ENCODE data around the gene LRRC47. TPM values are rescaled to one million over a fixed set of nuclear protein-coding genes. Genes with fewer than 3 reads are reported as not detected.

LRRC47 gene
- total RNA-seq (10 to 100 TPM; 42.6 to 50.5 TPM), polyA plus RNA-seq (36.9 TPM)

- peak within 1 kb of the TSS; percentile 69 for H3K27ac ChIP-seq (ENCODE audit: low read depth, low read length)
- peaks cover 37 to 54% (median 46%) of the 10 kb centered on the region in 3 donors for H3K4me1 Mint-ChIP-seq
- H3K36me3 ChIP-seq (ENCODE audit: insufficient read depth, low read length): peaks cover 11% of the 10 kb centered on the region
- no peaks in the 10 kb centered on the region for H3K27me3 ChIP-seq (ENCODE audit: insufficient read depth, low read length, poor library complexity, severe bottlenecking)
- no peaks in the 10 kb centered on the region for H3K9me3 ChIP-seq (ENCODE audit: low read length)
- ChIA-PET POLR2A (interaction anchor here (1.0 to 1.3 kb wide), 2 partner anchors 61 to 103 kb away, joined by 3 read pairs; partner anchors contain the start of genes C1orf174 and DFFB), CTCF (interaction anchor here (0.7 to 0.9 kb wide), 3 partner anchors 20 to 26 kb away, joined by 3 read pairs; no protein-coding TSS in a partner anchor)
- H3K4me1 ChIP-seq (ENCODE audit: insufficient read depth, low read length): peaks cover 34% of the 10 kb centered on the region
- no peaks in the 10 kb centered on the region for H3K9me3 Mint-ChIP-seq
- peak within 1 kb of the TSS; percentile 88 to 97 (median 95) for H3K4me3 Mint-ChIP-seq
- DNase-seq: peak; percentile 91 to 96 (median 91)
- peak within 1 kb of the TSS; percentile 74 to 98 (median 97) for H3K27ac Mint-ChIP-seq
- H3K36me3 Mint-ChIP-seq: peaks cover 2 to 26% (median 4%) of the 10 kb centered on the region in 3 donors
- H3K4me3 ChIP-seq (ENCODE audit: low read length): peak within 1 kb of the TSS; percentile 66
- peaks cover 12 to 18% of the 10 kb centered on the region in 2 donors for H3K27me3 Mint-ChIP-seq
Observed at GRCh38 chr1:3796215-3797061, at the start of gene LRRC47. Gene LRRC47 (minus strand): TSS chr1:3796498. CDS start chr1:3796476, 22 bp downstream.

GRCh38 chr1:3842912-3843311, 46.6 kb upstream of the LRRC47 start:
- no peak overlapping the region for H3K27ac Mint-ChIP-seq
- H3K9me3 Mint-ChIP-seq: no peaks in the 10 kb centered on the region
- ChIA-PET CTCF (no interaction called here), POLR2A (no interaction called here)
- H3K4me1 Mint-ChIP-seq: no peaks in the 10 kb centered on the region
- H3K4me3 ChIP-seq (ENCODE audit: low read length): no peak overlapping the region
- no peaks in the 10 kb centered on the region for H3K4me1 ChIP-seq (ENCODE audit: insufficient read depth, low read length)
- no peak overlapping the region for H3K4me3 Mint-ChIP-seq
- H3K27ac ChIP-seq (ENCODE audit: low read depth, low read length): no peak overlapping the region
- no peaks in the 10 kb centered on the region for H3K27me3 Mint-ChIP-seq
- no peak for DNase-seq
- peaks cover 15% of the 10 kb centered on the region for H3K36me3 ChIP-seq (ENCODE audit: insufficient read depth, low read length)
- no peaks in the 10 kb centered on the region for H3K9me3 ChIP-seq (ENCODE audit: low read length)
- H3K36me3 Mint-ChIP-seq: peaks cover 22 to 81% (median 33%) of the 10 kb centered on the region in 3 donors
- no peaks in the 10 kb centered on the region for H3K27me3 ChIP-seq (ENCODE audit: insufficient read depth, low read length, poor library complexity, severe bottlenecking)

GRCh38 chr1:3841491-3841890, 45.2 kb upstream of the LRRC47 start:
- Mint-ChIP-seq H3K27ac (peak overlapping the region in 1 of 8 donors; percentile 57), H3K4me1 (no peaks in the 10 kb centered on the region), H3K9me3 (peaks cover 0 to 4% (median 0%) of the 10 kb centered on the region in 5 donors), H3K4me3 (no peak overlapping the region), H3K36me3 (peaks cover 30 to 82% (median 36%) of the 10 kb centered on the region in 3 donors), H3K27me3 (no peaks in the 10 kb centered on the region)
- Histone ChIP-seq H3K4me3 (ENCODE audit: low read length) (no peak overlapping the region), H3K36me3 (ENCODE audit: insufficient read depth, low read length) (peaks cover 26% of the 10 kb centered on the region), H3K27me3 (ENCODE audit: insufficient read depth, low read length, poor library complexity, severe bottlenecking) (no peaks in the 10 kb centered on the region), H3K9me3 (ENCODE audit: low read length) (no peaks in the 10 kb centered on the region), H3K27ac (ENCODE audit: low read depth, low read length) (no peak overlapping the region), H3K4me1 (ENCODE audit: insufficient read depth, low read length) (no peaks in the 10 kb centered on the region)
- ChIA-PET CTCF (no interaction called here), POLR2A (no interaction called here)
- DNase-seq: no peak

GRCh38 chr1:3838788-3839187, 42.5 kb upstream of the LRRC47 start:
- DNase-seq: no peak
- H3K4me3 ChIP-seq (ENCODE audit: low read length): no peak overlapping the region
- Mint-ChIP-seq H3K4me1 (no peaks in the 10 kb centered on the region), H3K9me3 (peaks cover 0 to 4% (median 0%) of the 10 kb centered on the region in 5 donors), H3K4me3 (no peak overlapping the region), H3K27ac (no peak overlapping the region), H3K36me3 (peaks cover 29 to 85% (median 40%) of the 10 kb centered on the region in 3 donors), H3K27me3 (no peaks in the 10 kb centered on the region)
- no peaks in the 10 kb centered on the region for H3K27me3 ChIP-seq (ENCODE audit: insufficient read depth, low read length, poor library complexity, severe bottlenecking)
- H3K9me3 ChIP-seq (ENCODE audit: low read length): no peaks in the 10 kb centered on the region
- ChIA-PET CTCF (no interaction called here), POLR2A (no interaction called here)
- H3K4me1 ChIP-seq (ENCODE audit: insufficient read depth, low read length): no peaks in the 10 kb centered on the region
- H3K36me3 ChIP-seq (ENCODE audit: insufficient read depth, low read length): peaks cover 28% of the 10 kb centered on the region
- no peak overlapping the region for H3K27ac ChIP-seq (ENCODE audit: low read depth, low read length)

- no peak overlapping the region for H3K27ac Mint-ChIP-seq
- ChIA-PET CTCF (no interaction called here), POLR2A (no interaction called here)
- Histone ChIP-seq H3K9me3 (ENCODE audit: low read length) (no peaks in the 10 kb centered on the region), H3K27me3 (ENCODE audit: insufficient read depth, low read length, poor library complexity, severe bottlenecking) (no peaks in the 10 kb centered on the region), H3K36me3 (ENCODE audit: insufficient read depth, low read length) (peaks cover 28% of the 10 kb centered on the region), H3K4me1 (ENCODE audit: insufficient read depth, low read length) (no peaks in the 10 kb centered on the region), H3K27ac (ENCODE audit: low read depth, low read length) (no peak overlapping the region), H3K4me3 (ENCODE audit: low read length) (no peak overlapping the region)
- H3K9me3 Mint-ChIP-seq: peaks cover 0 to 4% (median 0%) of the 10 kb centered on the region in 5 donors
- no peaks in the 10 kb centered on the region for H3K4me1 Mint-ChIP-seq
- DNase-seq: no peak
- peaks cover 29 to 83% (median 39%) of the 10 kb centered on the region in 3 donors for H3K36me3 Mint-ChIP-seq
- no peaks in the 10 kb centered on the region for H3K27me3 Mint-ChIP-seq
- no peak overlapping the region for H3K4me3 Mint-ChIP-seq
Observed at GRCh38 chr1:3837685-3838084, 41.4 kb upstream of the LRRC47 start.

GRCh38 chr1:3837200-3837599, 40.9 kb upstream of the LRRC47 start:
- Histone ChIP-seq H3K27me3 (ENCODE audit: insufficient read depth, low read length, poor library complexity, severe bottlenecking) (no peaks in the 10 kb centered on the region), H3K4me1 (ENCODE audit: insufficient read depth, low read length) (no peaks in the 10 kb centered on the region), H3K4me3 (ENCODE audit: low read length) (no peak overlapping the region), H3K27ac (ENCODE audit: low read depth, low read length) (no peak overlapping the region), H3K9me3 (ENCODE audit: low read length) (no peaks in the 10 kb centered on the region), H3K36me3 (ENCODE audit: insufficient read depth, low read length) (peaks cover 28% of the 10 kb centered on the region)
- Mint-ChIP-seq H3K36me3 (peaks cover 29 to 82% (median 38%) of the 10 kb centered on the region in 3 donors), H3K4me1 (no peaks in the 10 kb centered on the region), H3K27ac (no peak overlapping the region), H3K27me3 (no peaks in the 10 kb centered on the region), H3K9me3 (peaks cover 0 to 4% (median 0%) of the 10 kb centered on the region in 5 donors), H3K4me3 (no peak overlapping the region)
- POLR2A ChIA-PET: no interaction called here
- CTCF ChIA-PET: no interaction called here
- DNase-seq: no peak

- Mint-ChIP-seq H3K4me1 (no peaks in the 10 kb centered on the region), H3K27ac (no peak overlapping the region), H3K36me3 (peaks cover 29 to 85% (median 44%) of the 10 kb centered on the region in 3 donors), H3K27me3 (no peaks in the 10 kb centered on the region), H3K9me3 (peaks cover 0 to 4% (median 0%) of the 10 kb centered on the region in 5 donors), H3K4me3 (no peak overlapping the region)
- Histone ChIP-seq H3K27me3 (ENCODE audit: insufficient read depth, low read length, poor library complexity, severe bottlenecking) (no peaks in the 10 kb centered on the region), H3K4me3 (ENCODE audit: low read length) (no peak overlapping the region), H3K4me1 (ENCODE audit: insufficient read depth, low read length) (no peaks in the 10 kb centered on the region), H3K9me3 (ENCODE audit: low read length) (no peaks in the 10 kb centered on the region), H3K36me3 (ENCODE audit: insufficient read depth, low read length) (peaks cover 32% of the 10 kb centered on the region), H3K27ac (ENCODE audit: low read depth, low read length) (no peak overlapping the region)
- ChIA-PET CTCF (no interaction called here), POLR2A (no interaction called here)
- DNase-seq: no peak
Observed at GRCh38 chr1:3836421-3836820, 40.1 kb upstream of the LRRC47 start.

- Mint-ChIP-seq H3K9me3 (peaks cover 0 to 4% (median 0%) of the 10 kb centered on the region in 5 donors), H3K36me3 (peaks cover 29 to 87% (median 45%) of the 10 kb centered on the region in 3 donors), H3K27ac (no peak overlapping the region), H3K4me3 (no peak overlapping the region), H3K4me1 (no peaks in the 10 kb centered on the region), H3K27me3 (no peaks in the 10 kb centered on the region)
- Histone ChIP-seq H3K9me3 (ENCODE audit: low read length) (no peaks in the 10 kb centered on the region), H3K4me1 (ENCODE audit: insufficient read depth, low read length) (no peaks in the 10 kb centered on the region), H3K36me3 (ENCODE audit: insufficient read depth, low read length) (peaks cover 45% of the 10 kb centered on the region), H3K27ac (ENCODE audit: low read depth, low read length) (no peak overlapping the region), H3K27me3 (ENCODE audit: insufficient read depth, low read length, poor library complexity, severe bottlenecking) (no peaks in the 10 kb centered on the region), H3K4me3 (ENCODE audit: low read length) (no peak overlapping the region)
- no peak for DNase-seq
- ChIA-PET CTCF (no interaction called here), POLR2A (no interaction called here)
Observed at GRCh38 chr1:3834701-3835100, 38.4 kb upstream of the LRRC47 start.
